ENCODE data around the gene CDNF. TPM values are rescaled to one million over a fixed set of nuclear protein-coding genes. Genes with fewer than 3 reads are reported as not detected.
A peak's percentile ranks its signal among the peaks of the same experiment; 100 is the strongest.

Gene CDNF
- total and polyA plus RNA-seq, 8 donors = 1.3 to 6.5 (median 4.1) TPM

- H3K4me1 ChIP-seq = peaks cover 0 to 25% (median 8%) of the 10 kb centered on the region in 3 donors
- FAIRE-seq = no peak
- TF ChIP-seq CTCF (IDR thresholded peaks at IDR 0.05) = no peak
- no peak overlapping the region for H3K4me3 ChIP-seq
- H3K27me3 ChIP-seq = no peaks in the 10 kb centered on the region
- no peaks in the 10 kb centered on the region for H3K9me3 ChIP-seq
- no peaks in the 10 kb centered on the region for H3K36me3 ChIP-seq
- ATAC-seq = peak; percentile 26 to 43 (median 38)
- WGBS, 2 donors = 81% methylated on average over 6 of the region's 6 CpGs
- no peak for DNase-seq
- peak overlapping the region in 1 of 4 donors; percentile 56 for H3K27ac ChIP-seq
- intact Hi-C loops (cut with DNase I) = no loop called here
These were observed 20.6 kb upstream of the CDNF start for GRCh38 chr10:14858338-14858960.

- Histone ChIP-seq H3K27me3 (no peaks in the 10 kb centered on the region), H3K36me3 (no peaks in the 10 kb centered on the region), H3K9me3 (no peaks in the 10 kb centered on the region), H3K4me3 (no peak overlapping the region), H3K27ac (no peak overlapping the region), H3K4me1 (peaks cover 0 to 20% (median 8%) of the 10 kb centered on the region in 3 donors)
- ATAC-seq (no peak), DNase-seq (no peak), FAIRE-seq (no peak)
- intact Hi-C loops (cut with DNase I) = no loop called here
- 85% methylated on average over 1 of the region's 1 CpG for WGBS, 2 donors
- no peak for TF ChIP-seq CTCF (IDR thresholded peaks at IDR 0.05)
These were observed 17.6 kb upstream of the CDNF start for GRCh38 chr10:14855453-14855852.

- Histone ChIP-seq H3K9me3 (no peaks in the 10 kb centered on the region), H3K27ac (no peak overlapping the region), H3K36me3 (no peaks in the 10 kb centered on the region), H3K27me3 (no peaks in the 10 kb centered on the region), H3K4me3 (no peak overlapping the region), H3K4me1 (no peaks in the 10 kb centered on the region)
- WGBS, 2 donors = 34 to 35% methylated on average over 3 of the region's 3 CpGs
- intact Hi-C loops (cut with DNase I) = no loop called here
- no peak for TF ChIP-seq CTCF (IDR thresholded peaks at IDR 0.05)
- no peak for FAIRE-seq
- DNase-seq = no peak
- ATAC-seq = no peak
These were observed 14.4 kb upstream of the CDNF start for GRCh38 chr10:14852236-14852635.

- Histone ChIP-seq H3K36me3 (peaks cover 0 to 32% (median 7%) of the 10 kb centered on the region in 3 donors), H3K4me1 (peaks cover 0 to 1% (median 0%) of the 10 kb centered on the region in 3 donors), H3K9me3 (no peaks in the 10 kb centered on the region), H3K4me3 (no peak overlapping the region), H3K27me3 (no peaks in the 10 kb centered on the region), H3K27ac (no peak overlapping the region)
- FAIRE-seq = no peak
- no peak for ATAC-seq
- intact Hi-C loops (cut with DNase I) = no loop called here
- WGBS, 2 donors = 84 to 91% methylated on average over 2 of the region's 2 CpGs
- DNase-seq = no peak
- TF ChIP-seq CTCF (IDR thresholded peaks at IDR 0.05) = no peak
These were observed 7.1 kb upstream of the CDNF start for GRCh38 chr10:14844948-14845347.

GRCh38 chr10:14843327-14843988 is 5.6 kb upstream of the CDNF start:
- FAIRE-seq = no peak
- intact Hi-C loops (cut with DNase I) = no loop called here
- DNase-seq = no peak
- H3K4me1 ChIP-seq = peaks cover 0 to 6% (median 0%) of the 10 kb centered on the region in 3 donors
- H3K36me3 ChIP-seq = peaks cover 0 to 32% (median 7%) of the 10 kb centered on the region in 3 donors
- no peaks in the 10 kb centered on the region for H3K9me3 ChIP-seq
- H3K27ac ChIP-seq = no peak overlapping the region
- 93 to 94% methylated on average over 15 of the region's 15 CpGs for WGBS, 2 donors
- no peaks in the 10 kb centered on the region for H3K27me3 ChIP-seq
- no peak for TF ChIP-seq CTCF (IDR thresholded peaks at IDR 0.05)
- ATAC-seq = no peak
- no peak overlapping the region for H3K4me3 ChIP-seq
